H1 (cell line): ENCODE measurements around the gene WNT9B. TPM values are rescaled to one million over a fixed set of nuclear protein-coding genes. Genes with fewer than 3 reads are reported as not detected.

Experiments
- CTCF ChIA-PET: fragments of 300-600 bp; sonication (Branson Sonifier 250); formaldehyde crosslinking; loops from one replicate; lab custom pipeline; 2021; ENCODE audit not compliant: partially characterized antibody; lab: Charles Lee
- POLR2A ChIA-PET: fragments of 300-600 bp; sonication (Branson Sonifier 250); formaldehyde crosslinking; loops from one replicate; lab custom pipeline; 2021; ENCODE audit warnings: inconsistent platforms; ENCODE audit not compliant: partially characterized antibody; lab: Charles Lee
- DNase-seq, 2 experiments: peaks; one replicate each; pipeline versions ENCODE4 v3.0.0 to v3.0.0-alpha.2; 2010 to 2022; ENCODE audit warnings: low spot score in 2 of 2, low read depth in 1 of 2, mixed read lengths in 1 of 2
- FAIRE-seq: peaks from 2 replicates; lab custom pipeline; 2011; peaks lifted over from hg19 to GRCh38; lab: Jason Lieb, UNC
- H2AFZ ChIP-seq: 2 replicates; pipeline ENCODE4 v1.8.1; 2012; ENCODE audit warnings: low read length, inconsistent platforms
- H2AK5ac ChIP-seq: 2 replicates; pipeline ENCODE4 v1.6.1; 2013; ENCODE audit warnings: low read depth, low read length
- H2BK120ac ChIP-seq: replicated peaks from 2 replicates; pipeline ENCODE3; 2013; ENCODE audit warnings: low read depth, low read length, inconsistent platforms
- H2BK12ac ChIP-seq: 2 replicates; pipeline ENCODE4 v1.6.1; 2013; ENCODE audit warnings: low read depth, low read length
- H2BK15ac ChIP-seq: 2 replicates; pipeline ENCODE4 v1.6.1; 2013; ENCODE audit warnings: low read length
- H2BK20ac ChIP-seq: 2 replicates; pipeline ENCODE4 v1.6.1; 2013; ENCODE audit warnings: low read length
- H2BK5ac ChIP-seq: 2 replicates; pipeline ENCODE4 v1.6.1; 2013; ENCODE audit warnings: low read depth, low read length
- H3K14ac ChIP-seq: 2 replicates; pipeline ENCODE4 v1.6.1; 2013; ENCODE audit warnings: inconsistent platforms; ENCODE audit not compliant: insufficient read length
- H3K18ac ChIP-seq: 2 replicates; pipeline ENCODE4 v1.6.1; 2013; ENCODE audit warnings: low read length; ENCODE audit errors: extremely low read depth
- H3K23ac ChIP-seq: 2 replicates; pipeline ENCODE4 v1.6.1; 2013; ENCODE audit warnings: inconsistent platforms; ENCODE audit not compliant: insufficient read length
- H3K23me2 ChIP-seq: 2 replicates; pipeline ENCODE4 v1.6.1; 2013; ENCODE audit warnings: low read depth, low read length
- H3K27ac ChIP-seq: 2 replicates; pipeline ENCODE4 v1.6.1; 2011; ENCODE audit warnings: low read depth, low read length, inconsistent platforms
- H3K27me3 ChIP-seq, 4 experiments: replicated peaks in 1 of 4; 1 replicate in 1 of 4; 2 replicates in 3 of 4; pipeline versions ENCODE4 v1.6.1 to v1.8.1; 2011 to 2013; ENCODE audit warnings: low read length in 3 of 4, mild to moderate bottlenecking in 3 of 4, inconsistent platforms in 2 of 4, mixed read lengths in 2 of 4, moderate library complexity in 1 of 4; ENCODE audit not compliant: control insufficient read depth in 3 of 4, insufficient read depth in 3 of 4; ENCODE audit errors: extremely low read depth in 1 of 4
- H3K36me3 ChIP-seq, 4 experiments: 2 replicates each; pipeline versions ENCODE4 v1.6.1 to v1.8.1; 2011 to 2013; ENCODE audit warnings: mild to moderate bottlenecking in 4 of 4, low read length in 3 of 4, moderate library complexity in 2 of 4, control low read depth in 1 of 4, inconsistent platforms in 1 of 4; ENCODE audit not compliant: insufficient read depth in 4 of 4, control insufficient read depth in 2 of 4
- H3K4ac ChIP-seq: replicated peaks from 2 replicates; pipeline ENCODE3; 2013; ENCODE audit warnings: low read length, low read depth, mixed read lengths, inconsistent platforms; ENCODE audit not compliant: insufficient read length
- H3K4me1 ChIP-seq, 4 experiments: replicated peaks in 1 of 4; 1 replicate in 1 of 4; 2 replicates in 3 of 4; pipeline versions ENCODE4 v1.6.1 to v1.8.1; 2011 to 2013; ENCODE audit warnings: low read length in 3 of 4, inconsistent platforms in 2 of 4, mixed read lengths in 1 of 4; ENCODE audit not compliant: insufficient read depth in 4 of 4, control insufficient read depth in 3 of 4
- H3K4me2 ChIP-seq, 2 experiments: 2 replicates each; pipeline versions ENCODE4 v1.6.1 to v1.8.1; 2011 to 2013; ENCODE audit warnings: low read depth in 2 of 2, low read length in 2 of 2, control low read depth in 1 of 2, inconsistent platforms in 1 of 2, mild to moderate bottlenecking in 1 of 2; ENCODE audit not compliant: insufficient read depth in 1 of 2
- H3K4me3 ChIP-seq, 4 experiments: fragments of 200-600, 300-600 bp in 1 of 4; sonication (generic), shearing (Covaris generic), sonication (Bioruptor Twin) in 1 of 4; 2 replicates each; pipeline versions ENCODE4 v1.5.1 to v1.8.1; 2011 to 2016; ENCODE audit warnings: low read length in 4 of 4, low read depth in 3 of 4, control low read depth in 2 of 4, inconsistent platforms in 2 of 4, mild to moderate bottlenecking in 2 of 4, mixed read lengths in 1 of 4, moderate library complexity in 1 of 4; ENCODE audit not compliant: insufficient read depth in 2 of 4; ENCODE audit errors: extremely low read depth in 1 of 4
- H3K56ac ChIP-seq: replicated peaks from 2 replicates; pipeline ENCODE3; 2013; ENCODE audit warnings: low read depth, mild to moderate bottlenecking, mixed read lengths, low read length, inconsistent platforms; ENCODE audit not compliant: insufficient read length
- H3K79me1 ChIP-seq: 2 replicates; pipeline ENCODE4 v1.6.1; 2013; ENCODE audit warnings: low read depth, low read length, control low read depth
- H3K79me2 ChIP-seq, 2 experiments: 2 replicates each; pipeline versions ENCODE4 v1.6.1 to v1.8.1; 2012 to 2013; ENCODE audit warnings: low read length in 2 of 2, mild to moderate bottlenecking in 2 of 2, inconsistent platforms in 1 of 2; ENCODE audit not compliant: insufficient read depth in 2 of 2, control insufficient read depth in 1 of 2
- H3K9ac ChIP-seq, 4 experiments: replicated peaks in 1 of 4; 1 replicate in 1 of 4; 2 replicates in 3 of 4; pipeline versions ENCODE4 v1.6.1 to v1.8.1; 2011 to 2013; ENCODE audit warnings: low read depth in 3 of 4, low read length in 3 of 4, control low read depth in 2 of 4, mild to moderate bottlenecking in 2 of 4, moderate library complexity in 2 of 4, inconsistent platforms in 1 of 4; ENCODE audit errors: extremely low read depth in 1 of 4
- H3K9me3 ChIP-seq, 2 experiments: 2 replicates each; pipeline versions ENCODE4 v1.6.1 to v1.8.1; 2012 to 2013; ENCODE audit warnings: mild to moderate bottlenecking in 2 of 2, moderate library complexity in 2 of 2, control low read depth in 1 of 2, inconsistent platforms in 1 of 2, low read depth in 1 of 2, low read length in 1 of 2, mixed read lengths in 1 of 2; ENCODE audit not compliant: insufficient read depth in 2 of 2
- H4K20me1 ChIP-seq, 2 experiments: replicated peaks in 1 of 2; 2 replicates each; pipeline versions ENCODE3 to v1.8.1; 2011 to 2013; ENCODE audit warnings: inconsistent platforms in 2 of 2, low read length in 2 of 2, mild to moderate bottlenecking in 1 of 2; ENCODE audit not compliant: insufficient read depth in 2 of 2, control insufficient read depth in 1 of 2
- H4K5ac ChIP-seq: 2 replicates; pipeline ENCODE4 v1.6.1; 2013; ENCODE audit warnings: low read length, low read depth, mixed read lengths, inconsistent platforms; ENCODE audit not compliant: insufficient read length
- H4K8ac ChIP-seq: 2 replicates; pipeline ENCODE4 v1.8.0; 2013; ENCODE audit warnings: mild to moderate bottlenecking, moderate library complexity, low read length, inconsistent platforms; ENCODE audit not compliant: insufficient read depth; ENCODE audit errors: extremely low read depth
- H4K91ac ChIP-seq: replicated peaks from 2 replicates; pipeline ENCODE3; 2013; ENCODE audit warnings: low read length, mixed read lengths, inconsistent platforms; ENCODE audit not compliant: insufficient read length
- ASH2L ChIP-seq: fragments of 200-600, 300-600 bp; sonication (generic); IDR thresholded peaks from one replicate; pipeline ENCODE4 v1.7.1; 2017; ENCODE audit warnings: low read length
- BRCA1 ChIP-seq: IDR thresholded peaks from 2 replicates; pipeline ENCODE4 v1.6.1; 2012; ENCODE audit warnings: low read depth, low read length, improper control_type of control experiment
- CBX5 ChIP-seq: fragments of 300-800, 300-1000 bp; sonication (generic); IDR thresholded peaks from 2 replicates; pipeline ENCODE4 v1.7.1; 2016; ENCODE audit warnings: antibody characterized with exemption, low read length, low read depth
- CBX8 ChIP-seq: fragments of 300-800, 300-1000 bp; sonication (generic); IDR thresholded peaks from 2 replicates; pipeline ENCODE4 v1.7.1; 2016; ENCODE audit warnings: low read depth, low read length, borderline replicate concordance
- CHD1 ChIP-seq: IDR thresholded peaks from 2 replicates; pipeline ENCODE4 v1.6.1; 2012; ENCODE audit warnings: low read depth, low read length, improper control_type of control experiment
- CTBP2 ChIP-seq: IDR thresholded peaks from 2 replicates; pipeline ENCODE4 v1.7.0; 2011; ENCODE audit warnings: borderline replicate concordance, mild to moderate bottlenecking, moderate library complexity, mixed read lengths, low read length; ENCODE audit not compliant: insufficient read depth, insufficient read length
- MAFK ChIP-seq: IDR thresholded peaks from 2 replicates; pipeline ENCODE4 v1.6.1; 2012; ENCODE audit warnings: low read depth, mild to moderate bottlenecking, improper control_type of control experiment, low read length
- NRF1 ChIP-seq: IDR thresholded peaks from 2 replicates; pipeline ENCODE4 v1.6.1; 2011; ENCODE audit warnings: mild to moderate bottlenecking, low read depth, low read length, improper control_type of control experiment
- RBBP5 ChIP-seq: IDR thresholded peaks from 2 replicates; pipeline ENCODE4 v1.7.1; 2012; ENCODE audit warnings: low read depth, mild to moderate bottlenecking, inconsistent platforms, low read length, moderate library complexity, borderline replicate concordance
- RNF2 ChIP-seq: fragments of 200-900, 300-1000 bp; sonication (generic); IDR thresholded peaks from 2 replicates; pipeline ENCODE4 v1.7.1; 2016; ENCODE audit warnings: borderline replicate concordance, low read depth, mild to moderate bottlenecking, antibody characterized with exemption, low read length; ENCODE audit not compliant: poor library complexity, severe bottlenecking; ENCODE audit errors: missing control alignments
- WGBS, 2 experiments: shearing (Covaris generic) in 1 of 2; methylation state at CpG; one replicate each; pipeline versions ENCODE4 v1.1.6 to v1.1.7; 2013 to 2015; ENCODE audit warnings: low lambda C conversion rate in 2 of 2, mixed read lengths in 2 of 2, inconsistent platforms in 1 of 2, low coverage in 1 of 2, missing lambda C conversion rate in 1 of 2; ENCODE audit not compliant: insufficient replicate concordance in 2 of 2, insufficient coverage in 1 of 2, insufficient read length in 1 of 2; ENCODE audit errors: extremely low coverage in 1 of 2, missing lambda C conversion rate in 1 of 2; 5-methylcytosine and 5-hydroxymethylcytosine counted together
- polyA plus RNA-seq, 7 experiments: library from polyadenylated mRNA; depleted of rRNA in 3 of 7; stranded (reverse) in 5 of 7; unstranded in 2 of 7; fragments of >200 nt in 5 of 7; fragments of 200-250 nt in 2 of 7; gene quantifications; 1 replicate in 5 of 7; 2 replicates in 1 of 7; 4 replicates in 1 of 7; pipeline versions ENCODE4 v1.2.1 to v1.2.3, GENCODE V29; 2011 to 2013; ENCODE audit warnings: missing spikeins in 2 of 7, mixed read lengths in 2 of 7
- total RNA-seq: library from RNA; stranded (reverse); fragmentation: NEBNext Ultra II Directional; extraction: Animal tissue kit (Norgen Biotek cat#: 25700); gene quantifications from 2 replicates; pipeline ENCODE4 v1.2.1, GENCODE V29; 2021
- TF ChIP-seq, protein P1 (sequence below), 3 experiments: IDR thresholded peaks; 1 replicate in 2 of 3; 2 replicates in 1 of 3; pipeline versions ENCODE4 v1.5.1 to v1.6.1; 2011; ENCODE audit warnings: low read length in 3 of 3, mild to moderate bottlenecking in 3 of 3, inconsistent platforms in 2 of 3, low read depth in 1 of 3, moderate library complexity in 1 of 3; ENCODE audit not compliant: insufficient read depth in 1 of 3; ENCODE audit errors: control extremely low read depth in 1 of 3

WNT9B gene
- total and polyA plus RNA-seq, 2 of the 8 experiments (the other 6 are each of a cell fraction or from before 2014, with no cell fraction given): 0.21 TPM; not detected in 1

DNA sequence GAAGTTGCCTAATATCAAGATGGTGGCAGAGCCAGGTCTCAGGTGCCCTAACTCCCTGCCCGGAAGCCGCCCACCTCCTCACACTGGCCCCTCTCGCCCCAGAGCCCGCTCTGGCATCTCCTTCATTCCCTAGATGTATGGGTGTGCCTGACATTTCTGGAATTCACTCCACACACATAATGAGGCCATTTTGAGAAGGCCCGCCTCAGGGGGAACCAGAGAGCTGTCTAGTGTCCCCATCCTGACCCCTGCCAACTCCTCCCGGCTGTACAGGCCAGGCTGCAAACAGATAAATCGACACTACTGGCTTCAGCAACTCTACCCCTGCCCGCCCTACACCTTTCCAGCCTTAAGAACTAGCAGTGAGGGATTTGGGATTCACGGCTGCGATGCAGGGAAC is 40.5 kb upstream of the WNT9B start:
- Histone ChIP-seq H3K9ac (no peak overlapping the region), H3K79me2 (no peaks in the 10 kb centered on the region), H2AFZ (no peak overlapping the region), H3K79me1 (no peaks in the 10 kb centered on the region), H2BK5ac (no peak overlapping the region), H2BK120ac (no peak overlapping the region), H3K14ac (no peak overlapping the region), H3K4me3 (no peak overlapping the region), H3K27ac (no peak overlapping the region), H3K27me3 (peaks cover 0 to 16% (median 10%) of the 10 kb centered on the region in 4 experiments; a peak in 6 of 7 replicates), H2BK20ac (no peak overlapping the region), H3K23me2 (no peaks in the 10 kb centered on the region), H4K91ac (no peak overlapping the region), H2BK15ac (no peak overlapping the region), H3K9me3 (no peaks in the 10 kb centered on the region), H3K4ac (no peak overlapping the region), H3K36me3 (no peaks in the 10 kb centered on the region), H3K23ac (no peak overlapping the region), H3K56ac (no peak overlapping the region), H4K8ac (no peak overlapping the region), H3K4me2 (no peak overlapping the region), H3K18ac (no peak overlapping the region), H2AK5ac (no peak overlapping the region), H3K4me1 (peaks cover 0 to 23% (median 2%) of the 10 kb centered on the region in 4 experiments; a peak in 4 of 7 replicates), H4K5ac (no peak overlapping the region), H2BK12ac (no peak overlapping the region), H4K20me1 (peaks cover 0 to 4% of the 10 kb centered on the region in 2 experiments)
- DNase-seq (no peak), FAIRE-seq (no peak)
- WGBS, 2 experiments: 92% methylated on average over 9 of the region's 10 CpGs; no CpG with 5 or more reads in 1 of the 2 experiments
- ChIA-PET POLR2A (interaction anchor here (1.2 to 1.3 kb wide), 2 partner anchors 20 to 46 kb away, joined by 3 read pairs; no protein-coding TSS in a partner anchor), CTCF (interaction anchor here (0.6 to 2.4 kb wide), 9 partner anchors 12 to 60 kb away, joined by 3 to 11 read pairs (median 4); no protein-coding TSS in a partner anchor)
- no peak for TF ChIP-seq RBBP5
- TF ChIP-seq CBX5: no peak
- TF ChIP-seq, protein P1, sequence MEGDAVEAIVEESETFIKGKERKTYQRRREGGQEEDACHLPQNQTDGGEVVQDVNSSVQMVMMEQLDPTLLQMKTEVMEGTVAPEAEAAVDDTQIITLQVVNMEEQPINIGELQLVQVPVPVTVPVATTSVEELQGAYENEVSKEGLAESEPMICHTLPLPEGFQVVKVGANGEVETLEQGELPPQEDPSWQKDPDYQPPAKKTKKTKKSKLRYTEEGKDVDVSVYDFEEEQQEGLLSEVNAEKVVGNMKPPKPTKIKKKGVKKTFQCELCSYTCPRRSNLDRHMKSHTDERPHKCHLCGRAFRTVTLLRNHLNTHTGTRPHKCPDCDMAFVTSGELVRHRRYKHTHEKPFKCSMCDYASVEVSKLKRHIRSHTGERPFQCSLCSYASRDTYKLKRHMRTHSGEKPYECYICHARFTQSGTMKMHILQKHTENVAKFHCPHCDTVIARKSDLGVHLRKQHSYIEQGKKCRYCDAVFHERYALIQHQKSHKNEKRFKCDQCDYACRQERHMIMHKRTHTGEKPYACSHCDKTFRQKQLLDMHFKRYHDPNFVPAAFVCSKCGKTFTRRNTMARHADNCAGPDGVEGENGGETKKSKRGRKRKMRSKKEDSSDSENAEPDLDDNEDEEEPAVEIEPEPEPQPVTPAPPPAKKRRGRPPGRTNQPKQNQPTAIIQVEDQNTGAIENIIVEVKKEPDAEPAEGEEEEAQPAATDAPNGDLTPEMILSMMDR (IDR thresholded peaks at IDR 0.05; ENCODE audit: control extremely low read depth in 1 of 3, insufficient read depth in 1 of 3, low read depth in 1 of 3, low read length in 3 of 3): no peak
- TF ChIP-seq MAFK: no peak
- TF ChIP-seq BRCA1: no peak
- TF ChIP-seq CBX8: no peak
- no peak for TF ChIP-seq ASH2L
- TF ChIP-seq CTBP2: no peak
- TF ChIP-seq CHD1: no peak
- TF ChIP-seq RNF2: no peak
- TF ChIP-seq NRF1: no peak
